ENCODE measurements around the gene RAPGEF6.
A peak's percentile ranks its signal among the peaks of the same experiment; 100 is the strongest.

The RAPGEF6 gene

DNA sequence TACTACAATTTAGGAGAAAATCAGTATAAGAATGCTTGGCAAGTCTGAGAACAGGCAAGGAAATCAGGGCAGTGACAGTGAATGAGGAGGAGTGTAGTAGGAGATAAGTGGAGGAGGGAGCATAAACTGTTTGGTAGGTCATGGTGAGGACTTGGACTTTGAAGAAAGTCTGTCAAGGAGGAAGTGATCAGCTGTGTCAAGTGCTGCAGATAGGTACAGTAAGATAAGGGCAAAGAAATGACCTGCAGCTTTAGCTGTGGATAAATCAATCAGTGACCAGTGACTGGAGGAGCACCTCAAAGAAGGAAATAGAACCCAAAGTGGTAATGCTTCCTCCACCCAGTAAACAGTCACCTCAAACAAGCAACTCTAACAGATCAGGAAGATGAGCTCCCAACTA, 106.3 kb downstream of the RAPGEF6 start:
- no peak for DNase-seq (ENCODE audit: low read depth, low spot score)
- no peak overlapping the region for H3K4me3 ChIP-seq (ENCODE audit: low read depth, low read length)
- ChIA-PET POLR2A (no interaction called here), CTCF (interaction anchor here (1.3 kb wide), 1 partner anchor 13 kb away, joined by 3 read pairs; no protein-coding TSS in a partner anchor)
- TF ChIP-seq, protein P1, sequence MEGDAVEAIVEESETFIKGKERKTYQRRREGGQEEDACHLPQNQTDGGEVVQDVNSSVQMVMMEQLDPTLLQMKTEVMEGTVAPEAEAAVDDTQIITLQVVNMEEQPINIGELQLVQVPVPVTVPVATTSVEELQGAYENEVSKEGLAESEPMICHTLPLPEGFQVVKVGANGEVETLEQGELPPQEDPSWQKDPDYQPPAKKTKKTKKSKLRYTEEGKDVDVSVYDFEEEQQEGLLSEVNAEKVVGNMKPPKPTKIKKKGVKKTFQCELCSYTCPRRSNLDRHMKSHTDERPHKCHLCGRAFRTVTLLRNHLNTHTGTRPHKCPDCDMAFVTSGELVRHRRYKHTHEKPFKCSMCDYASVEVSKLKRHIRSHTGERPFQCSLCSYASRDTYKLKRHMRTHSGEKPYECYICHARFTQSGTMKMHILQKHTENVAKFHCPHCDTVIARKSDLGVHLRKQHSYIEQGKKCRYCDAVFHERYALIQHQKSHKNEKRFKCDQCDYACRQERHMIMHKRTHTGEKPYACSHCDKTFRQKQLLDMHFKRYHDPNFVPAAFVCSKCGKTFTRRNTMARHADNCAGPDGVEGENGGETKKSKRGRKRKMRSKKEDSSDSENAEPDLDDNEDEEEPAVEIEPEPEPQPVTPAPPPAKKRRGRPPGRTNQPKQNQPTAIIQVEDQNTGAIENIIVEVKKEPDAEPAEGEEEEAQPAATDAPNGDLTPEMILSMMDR (IDR thresholded peaks at IDR 0.05; ENCODE audit: insufficient read depth, low read length, missing control alignments) = no peak

DNA sequence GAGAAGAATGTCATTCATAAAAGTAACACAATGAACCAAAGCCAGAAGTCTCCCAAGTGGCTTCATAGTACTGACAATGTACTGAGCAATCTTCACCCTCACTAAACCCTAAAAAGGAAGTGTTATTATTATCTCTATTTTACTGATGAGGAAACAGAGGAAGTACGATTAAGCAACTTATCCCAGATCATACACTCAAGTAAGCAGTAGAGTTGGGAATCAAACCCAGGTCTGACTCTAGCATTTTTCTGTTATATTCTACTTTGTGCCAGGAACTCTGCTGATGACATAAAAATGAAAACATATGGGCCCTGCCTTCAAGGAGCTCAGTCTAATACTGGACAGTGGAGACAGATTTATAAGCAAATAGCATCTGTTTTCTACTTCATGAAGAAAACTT, 109.2 kb downstream of the RAPGEF6 start:
- TF ChIP-seq, protein P1 (IDR thresholded peaks at IDR 0.05; ENCODE audit: insufficient read depth, low read length, missing control alignments) = no peak
- ChIA-PET POLR2A (no interaction called here), CTCF (no interaction called here)
- no peak overlapping the region for H3K4me3 ChIP-seq (ENCODE audit: low read depth, low read length)
- DNase-seq (ENCODE audit: low read depth, low spot score) = no peak

- DNase-seq (ENCODE audit: low read depth, low spot score) = no peak
- POLR2A ChIA-PET = no interaction called here
- TF ChIP-seq, protein P1 (IDR thresholded peaks at IDR 0.05; ENCODE audit: insufficient read depth, low read length, missing control alignments) = no peak
- no peak overlapping the region for H3K4me3 ChIP-seq (ENCODE audit: low read depth, low read length)
- CTCF ChIA-PET = interaction anchor here (0.7 to 1.9 kb wide), 2 partner anchors 9 to 65 kb away, joined by 3 to 6 read pairs; no protein-coding TSS in a partner anchor
Observed at GRCh38 chr5:131524431-131524830, 110.6 kb downstream of the RAPGEF6 start.

GRCh38 chr5:131523500-131524185, 111.4 kb downstream of the RAPGEF6 start:
- ChIA-PET POLR2A (no interaction called here), CTCF (interaction anchor here (0.7 to 1.9 kb wide), 2 partner anchors 9 to 66 kb away, joined by 3 to 6 read pairs; no protein-coding TSS in a partner anchor)
- TF ChIP-seq, protein P1 (IDR thresholded peaks at IDR 0.05; ENCODE audit: insufficient read depth, low read length, missing control alignments) = no peak
- no peak overlapping the region for H3K4me3 ChIP-seq (ENCODE audit: low read depth, low read length)
- DNase-seq (ENCODE audit: low read depth, low spot score) = no peak

DNA sequence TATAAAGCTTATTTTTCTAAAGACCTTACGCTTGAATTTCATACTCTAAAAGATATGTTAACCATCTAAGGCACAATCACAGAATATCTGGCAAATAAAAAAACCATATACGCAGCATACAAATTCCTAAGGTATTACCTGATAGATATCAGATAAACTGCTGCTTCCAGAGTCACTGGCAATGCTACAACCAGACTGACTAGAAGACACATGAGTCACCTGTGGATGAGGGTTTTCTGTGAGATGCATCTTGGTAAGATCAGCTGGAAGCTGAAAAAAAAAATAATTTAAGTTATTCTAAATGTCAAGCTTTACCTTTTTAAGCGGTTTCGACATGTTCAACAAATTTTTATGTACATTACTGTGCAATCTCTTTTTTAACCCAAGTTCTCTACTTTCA, 113.8 kb downstream of the RAPGEF6 start:
- TF ChIP-seq, protein P1 (IDR thresholded peaks at IDR 0.05; ENCODE audit: insufficient read depth, low read length, missing control alignments) = no peak
- CTCF ChIA-PET = interaction anchor here (0.6 to 1.4 kb wide), 4 partner anchors 17 to 487 kb away, joined by 3 to 5 read pairs (median 4); no protein-coding TSS in a partner anchor
- DNase-seq (ENCODE audit: low read depth, low spot score) = peak; percentile 26
- no peak overlapping the region for H3K4me3 ChIP-seq (ENCODE audit: low read depth, low read length)
- POLR2A ChIA-PET = no interaction called here

DNA sequence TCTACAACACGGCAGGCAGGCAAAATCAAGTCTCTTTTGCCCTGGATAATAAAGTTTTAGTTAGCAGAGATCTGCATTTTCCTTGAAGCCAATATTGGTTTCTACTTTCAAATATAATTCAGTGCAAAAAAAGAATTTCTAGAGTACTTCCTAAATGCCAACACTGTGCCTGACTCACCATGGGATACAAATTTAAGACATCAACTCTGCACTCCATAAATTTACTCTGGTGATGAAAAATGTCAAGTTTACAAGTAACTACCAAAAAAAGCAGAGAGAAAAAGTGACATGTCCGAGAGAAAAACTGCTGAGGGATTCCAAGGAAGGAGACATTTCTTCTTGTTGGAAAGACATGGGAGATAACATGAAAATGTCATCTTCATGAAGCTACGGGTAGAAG, 119.7 kb downstream of the RAPGEF6 start:
- ChIA-PET POLR2A (no interaction called here), CTCF (interaction anchor here (0.8 kb wide), 1 partner anchor 74 kb away, joined by 3 read pairs; no protein-coding TSS in a partner anchor)
- TF ChIP-seq, protein P1 (IDR thresholded peaks at IDR 0.05; ENCODE audit: insufficient read depth, low read length, missing control alignments) = no peak
- no peak for DNase-seq (ENCODE audit: low read depth, low spot score)
- H3K4me3 ChIP-seq (ENCODE audit: low read depth, low read length) = no peak overlapping the region
